Tibial nerve (tissue), 4 donors: ENCODE results near the gene USP17L17. TPM values are rescaled to one million over a fixed set of nuclear protein-coding genes. Genes with fewer than 3 reads are reported as not detected.
"Not testable (repeated sequence)": the region's sequence is repeated elsewhere in the genome, so short reads cannot be mapped to it uniquely, and the experiment has no call there.

ENCODE experiments used
- DNase-seq, 2 donors: peaks; one replicate each; pipeline ENCODE4 v3.0.0-alpha.2; 2019; ENCODE audit warnings: low spot score in 2 of 2
- H3K27ac ChIP-seq, 4 donors: fragments of 200-600 bp; sonication (generic) in 3 of 4; one replicate each; pipeline ENCODE4 v1.5.1; 2017 to 2019; ENCODE audit warnings: mild to moderate bottlenecking in 1 of 4
- H3K27me3 ChIP-seq, 2 donors: fragments of 200-600 bp; sonication (generic) in 1 of 2; one replicate each; pipeline versions ENCODE4 v1.5.1 to v1.6.0; 2017 to 2019
- H3K36me3 ChIP-seq, 3 donors: fragments of 200-600 bp; sonication (generic); one replicate each; pipeline ENCODE4 v1.5.1; 2018 to 2019
- H3K4me1 ChIP-seq, 4 donors: fragments of 200-600 bp; sonication (generic) in 3 of 4; one replicate each; pipeline ENCODE4 v1.5.1; 2017 to 2019
- H3K4me3 ChIP-seq, 4 donors: fragments of 200-600 bp; sonication (generic) in 3 of 4; one replicate each; pipeline ENCODE4 v1.5.1; 2017 to 2019; ENCODE audit warnings: mild to moderate bottlenecking in 1 of 4, moderate library complexity in 1 of 4
- H3K9me3 ChIP-seq, 4 donors: fragments of 200-600 bp; sonication (generic) in 3 of 4; one replicate each; pipeline ENCODE4 v1.5.1; 2017 to 2019
- WGBS, 2 donors: methylation state at CpG; one replicate each; pipeline ENCODE4 v1.1.5; 2018; 5-methylcytosine and 5-hydroxymethylcytosine counted together
- total RNA-seq, 4 donors: library from RNA; depleted of rRNA; stranded (reverse); fragments of >200 nt; gene quantifications; one replicate each; pipeline ENCODE4 v1.1.0, GENCODE V29; 2016

USP17L17 gene, protein sequence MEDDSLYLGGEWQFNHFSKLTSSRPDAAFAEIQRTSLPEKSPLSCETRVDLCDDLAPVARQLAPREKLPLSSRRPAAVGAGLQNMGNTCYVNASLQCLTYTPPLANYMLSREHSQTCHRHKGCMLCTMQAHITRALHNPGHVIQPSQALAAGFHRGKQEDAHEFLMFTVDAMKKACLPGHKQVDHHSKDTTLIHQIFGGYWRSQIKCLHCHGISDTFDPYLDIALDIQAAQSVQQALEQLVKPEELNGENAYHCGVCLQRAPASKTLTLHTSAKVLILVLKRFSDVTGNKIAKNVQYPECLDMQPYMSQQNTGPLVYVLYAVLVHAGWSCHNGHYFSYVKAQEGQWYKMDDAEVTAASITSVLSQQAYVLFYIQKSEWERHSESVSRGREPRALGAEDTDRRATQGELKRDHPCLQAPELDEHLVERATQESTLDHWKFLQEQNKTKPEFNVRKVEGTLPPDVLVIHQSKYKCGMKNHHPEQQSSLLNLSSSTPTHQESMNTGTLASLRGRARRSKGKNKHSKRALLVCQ
- total RNA-seq: not detected

DNA sequence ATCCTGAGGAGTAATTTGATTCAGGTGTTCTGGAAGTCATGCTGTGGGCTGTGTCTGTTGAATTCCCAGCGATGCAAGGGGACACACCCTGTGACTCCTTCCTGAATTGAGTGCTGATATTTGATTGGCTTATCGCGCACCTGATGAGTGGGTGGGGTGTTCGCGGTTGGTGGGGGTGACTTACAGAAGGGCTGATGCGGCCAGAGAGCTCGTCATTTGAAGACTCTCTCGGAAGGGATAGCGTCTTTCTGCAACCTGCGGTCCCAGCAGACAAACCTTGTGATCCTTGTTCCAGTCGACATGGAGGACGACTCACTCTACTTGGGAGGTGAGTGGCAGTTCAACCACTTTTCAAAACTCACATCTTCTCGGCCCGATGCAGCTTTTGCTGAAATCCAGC is at the start of gene USP17L17:
USP17L17 (plus strand) TSS at position 301 of the 400 bp plus-strand sequence; CDS start at position 301, 0 bp downstream.
- not testable (repeated sequence) for H3K4me1 ChIP-seq, H3K4me3 ChIP-seq, H3K36me3 ChIP-seq, H3K27me3 ChIP-seq, DNase-seq, H3K27ac ChIP-seq, H3K9me3 ChIP-seq
- WGBS, 2 donors: 90 to 93% methylated on average over 10 to 13 of the region's 14 CpGs

DNA sequence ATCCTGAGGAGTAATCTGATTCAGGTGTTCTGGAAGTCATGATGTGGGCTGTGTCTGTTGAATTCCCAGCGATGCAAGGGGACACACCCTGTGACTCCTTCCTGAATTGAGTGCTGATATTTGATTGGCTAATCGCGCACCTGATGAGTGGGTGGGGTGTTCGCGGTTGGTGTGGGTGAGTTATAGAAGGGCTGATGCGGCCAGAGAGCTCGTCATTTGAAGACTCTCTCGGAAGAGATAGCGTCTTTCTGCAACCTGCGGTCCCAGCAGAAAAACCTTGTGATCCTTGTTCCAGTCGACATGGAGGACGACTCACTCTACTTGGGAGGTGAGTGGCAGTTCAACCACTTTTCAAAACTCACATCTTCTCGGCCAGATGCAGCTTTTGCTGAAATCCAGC is 33.3 kb upstream of the USP17L17 start, which contains the start of gene USP17L10:
USP17L10 (plus strand) TSS at position 301 of the 400 bp plus-strand sequence; CDS start at position 301, 0 bp downstream.
- not testable (repeated sequence) for H3K27me3 ChIP-seq, H3K9me3 ChIP-seq, H3K4me3 ChIP-seq, H3K27ac ChIP-seq, DNase-seq, H3K4me1 ChIP-seq, H3K36me3 ChIP-seq
- WGBS, 2 donors: no CpG with 5 or more reads among the region's 13 CpGs

DNA sequence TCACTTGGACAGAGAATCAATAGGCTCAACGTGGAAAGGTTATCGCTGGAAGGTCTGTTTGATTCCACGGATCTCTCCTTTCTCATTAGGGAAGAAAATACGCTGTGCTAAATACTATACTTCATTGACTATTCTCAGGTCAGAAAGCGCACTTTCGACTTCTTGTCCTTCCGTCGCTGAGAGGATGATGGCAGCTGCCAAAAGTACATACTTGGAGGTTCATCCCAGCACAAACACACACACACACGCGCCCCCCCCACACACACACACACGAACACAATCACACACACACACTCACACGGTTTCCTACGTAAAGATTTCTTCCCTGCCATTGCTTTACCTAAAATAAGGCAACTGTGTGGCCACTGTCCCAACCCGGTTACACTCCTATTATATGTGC is 29.0 kb upstream of the USP17L17 start:
- H3K36me3 ChIP-seq, DNase-seq: not testable (repeated sequence)
- WGBS, 2 donors: 78 to 80% methylated on average over 9 to 12 of the region's 14 CpGs

DNA sequence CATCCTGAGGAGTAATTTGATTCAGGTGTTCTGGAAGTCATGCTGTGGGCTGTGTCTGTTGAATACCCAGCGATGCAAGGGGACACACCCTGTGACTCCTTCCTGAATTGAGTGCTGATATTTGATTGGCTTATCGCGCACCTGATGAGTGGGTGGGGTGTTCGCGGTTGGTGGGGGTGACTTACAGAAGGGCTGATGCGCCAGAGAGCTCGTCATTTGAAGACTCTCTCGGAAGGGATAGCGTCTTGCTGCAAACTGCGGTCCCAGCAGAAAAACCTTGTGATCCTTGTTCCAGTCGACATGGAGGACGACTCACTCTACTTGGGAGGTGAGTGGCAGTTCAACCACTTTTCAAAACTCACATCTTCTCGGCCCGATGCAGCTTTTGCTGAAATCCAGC is 28.6 kb upstream of the USP17L17 start, which contains the start of gene USP17L11:
USP17L11 (plus strand) TSS at position 301 of the 400 bp plus-strand sequence; CDS start at position 301, 0 bp downstream.
- H3K9me3 ChIP-seq, H3K4me1 ChIP-seq, H3K36me3 ChIP-seq, H3K27ac ChIP-seq, DNase-seq, H3K27me3 ChIP-seq, H3K4me3 ChIP-seq: not testable (repeated sequence)
- no CpG with 5 or more reads among the region's 14 CpGs for WGBS, 2 donors

More for the DNA sequence above, 29.0 kb upstream of the USP17L17 start:
- not testable (repeated sequence) for H3K27ac ChIP-seq, H3K27me3 ChIP-seq, H3K4me1 ChIP-seq, H3K4me3 ChIP-seq, H3K9me3 ChIP-seq

DNA sequence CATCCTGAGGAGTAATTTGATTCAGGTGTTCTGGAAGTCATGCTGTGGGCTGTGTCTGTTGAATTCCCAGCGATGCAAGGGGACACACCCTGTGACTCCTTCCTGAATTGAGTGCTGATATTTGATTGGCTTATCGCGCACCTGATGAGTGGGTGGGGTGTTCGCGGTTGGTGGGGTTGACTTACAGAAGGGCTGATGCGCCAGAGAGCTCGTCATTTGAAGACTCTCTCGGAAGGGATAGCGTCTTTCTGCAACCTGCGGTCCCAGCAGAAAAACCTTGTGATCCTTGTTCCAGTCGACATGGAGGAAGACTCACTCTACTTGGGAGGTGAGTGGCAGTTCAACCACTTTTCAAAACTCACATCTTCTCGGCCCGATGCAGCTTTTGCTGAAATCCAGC is 23.8 kb upstream of the USP17L17 start, which contains the start of gene USP17L12:
USP17L12 (plus strand) TSS at position 301 of the 400 bp plus-strand sequence; CDS start at position 301, 0 bp downstream.
- DNase-seq, H3K4me3 ChIP-seq: not testable (repeated sequence)
- WGBS, 2 donors: no CpG with 5 or more reads among the region's 13 CpGs

DNA sequence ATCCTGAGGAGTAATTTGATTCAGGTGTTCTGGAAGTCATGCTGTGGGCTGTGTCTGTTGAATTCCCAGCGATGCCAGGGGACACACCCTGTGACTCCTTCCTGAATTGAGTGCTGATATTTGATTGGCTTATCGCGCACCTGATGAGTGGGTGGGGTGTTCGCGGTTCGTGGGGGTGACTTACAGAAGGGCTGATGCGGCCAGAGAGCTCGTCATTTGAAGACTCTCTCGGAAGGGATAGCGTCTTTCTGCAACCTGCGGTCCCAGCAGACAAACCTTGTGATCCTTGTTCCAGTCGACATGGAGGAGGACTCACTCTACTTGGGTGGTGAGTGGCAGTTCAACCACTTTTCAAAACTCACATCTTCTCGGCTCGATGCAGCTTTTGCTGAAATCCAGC is 19.1 kb upstream of the USP17L17 start, which contains the start of gene USP17L13:
USP17L13 (plus strand) TSS at position 301 of the 400 bp plus-strand sequence; CDS start at position 301, 0 bp downstream.
- H3K4me1 ChIP-seq, H3K9me3 ChIP-seq, H3K4me3 ChIP-seq, H3K27ac ChIP-seq, H3K27me3 ChIP-seq, H3K36me3 ChIP-seq, DNase-seq: not testable (repeated sequence)
- no CpG with 5 or more reads among the region's 14 CpGs for WGBS, 2 donors

More for the DNA sequence above, 23.8 kb upstream of the USP17L17 start, which contains the start of gene USP17L12:
- not testable (repeated sequence) for H3K27ac ChIP-seq, H3K27me3 ChIP-seq, H3K36me3 ChIP-seq, H3K4me1 ChIP-seq, H3K9me3 ChIP-seq

DNA sequence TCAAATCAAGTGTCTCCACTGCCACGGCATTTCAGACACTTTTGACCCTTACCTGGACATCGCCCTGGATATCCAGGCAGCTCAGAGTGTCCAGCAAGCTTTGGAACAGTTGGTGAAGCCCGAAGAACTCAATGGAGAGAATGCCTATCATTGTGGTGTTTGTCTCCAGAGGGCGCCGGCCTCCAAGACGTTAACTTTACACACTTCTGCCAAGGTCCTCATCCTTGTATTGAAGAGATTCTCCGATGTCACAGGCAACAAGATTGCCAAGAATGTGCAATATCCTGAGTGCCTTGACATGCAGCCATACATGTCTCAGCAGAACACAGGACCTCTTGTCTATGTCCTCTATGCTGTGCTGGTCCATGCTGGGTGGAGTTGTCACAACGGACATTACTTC is 13.4 kb upstream of the USP17L17 start:
- DNase-seq, H3K4me1 ChIP-seq, H3K9me3 ChIP-seq, H3K27me3 ChIP-seq, H3K36me3 ChIP-seq, H3K27ac ChIP-seq, H3K4me3 ChIP-seq: not testable (repeated sequence)
- 84% methylated on average over 5 of the region's 8 CpGs; no CpG with 5 or more reads in 1 of the 2 donors for WGBS, 2 donors

DNA sequence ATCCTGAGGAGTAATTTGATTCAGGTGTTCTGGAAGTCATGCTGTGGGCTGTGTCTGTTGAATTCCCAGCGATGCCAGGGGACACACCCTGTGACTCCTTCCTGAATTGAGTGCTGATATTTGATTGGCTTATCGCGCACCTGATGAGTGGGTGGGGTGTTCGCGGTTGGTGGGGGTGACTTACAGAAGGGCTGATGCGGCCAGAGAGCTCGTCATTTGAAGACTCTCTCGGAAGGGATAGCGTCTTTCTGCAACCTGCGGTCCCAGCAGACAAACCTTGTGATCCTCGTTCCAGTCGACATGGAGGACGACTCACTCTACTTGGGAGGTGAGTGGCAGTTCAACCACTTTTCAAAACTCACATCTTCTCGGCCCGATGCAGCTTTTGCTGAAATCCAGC is 9.6 kb upstream of the USP17L17 start, which contains the start of gene USP17L15:
USP17L15 (plus strand) TSS at position 301 of the 400 bp plus-strand sequence; CDS start at position 301, 0 bp downstream.
- not testable (repeated sequence) for H3K27me3 ChIP-seq, H3K4me1 ChIP-seq, H3K4me3 ChIP-seq, H3K27ac ChIP-seq, DNase-seq, H3K36me3 ChIP-seq, H3K9me3 ChIP-seq
- no CpG with 5 or more reads among the region's 15 CpGs for WGBS, 2 donors

DNA sequence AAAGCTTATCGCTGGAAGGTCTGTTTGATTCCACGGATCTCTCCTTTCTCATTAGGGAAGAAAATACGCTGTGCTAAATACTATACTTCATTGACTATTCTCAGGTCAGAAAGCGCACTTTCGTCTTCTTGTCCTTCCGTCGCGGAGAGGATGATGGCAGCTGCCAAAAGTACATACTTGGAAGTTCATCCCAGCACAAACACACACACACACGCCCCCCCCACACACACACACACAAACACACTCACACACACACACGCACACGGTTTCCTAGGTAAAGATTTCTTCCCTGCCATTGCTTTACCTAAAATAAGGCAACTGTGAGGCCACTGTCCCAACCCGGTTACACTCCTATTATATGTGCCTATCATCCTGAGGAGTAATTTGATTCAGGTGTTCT is 5.2 kb upstream of the USP17L17 start:
- H3K36me3 ChIP-seq, H3K4me3 ChIP-seq: not testable (repeated sequence)

DNA sequence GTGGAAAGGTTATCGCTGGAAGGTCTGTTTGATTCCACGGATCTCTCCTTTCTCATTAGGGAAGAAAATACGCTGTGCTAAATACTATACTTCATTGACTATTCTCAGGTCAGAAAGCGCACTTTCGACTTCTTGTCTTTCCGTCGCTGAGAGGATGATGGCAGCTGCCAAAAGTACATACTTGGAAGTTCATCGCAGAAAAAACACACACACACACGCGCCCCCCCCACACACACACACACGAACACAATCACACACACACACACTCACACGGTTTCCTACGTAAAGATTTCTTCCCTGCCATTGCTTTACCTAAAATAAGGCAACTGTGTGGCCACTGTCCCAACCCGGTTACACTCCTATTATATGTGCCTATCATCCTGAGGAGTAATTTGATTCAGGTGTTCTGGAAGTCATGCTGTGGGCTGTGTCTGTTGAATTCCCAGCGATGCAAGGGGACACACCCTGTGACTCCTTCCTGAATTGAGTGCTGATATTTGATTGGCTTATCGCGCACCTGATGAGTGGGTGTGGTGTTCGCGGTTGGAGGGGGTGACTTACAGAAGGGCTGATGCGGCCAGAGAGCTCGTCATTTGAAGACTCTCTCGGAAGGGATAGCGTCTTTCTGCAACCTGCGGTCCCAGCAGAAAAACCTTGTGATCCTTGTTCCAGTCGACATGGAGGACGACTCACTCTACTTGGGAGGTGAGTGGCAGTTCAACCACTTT is 4.4 kb downstream of the USP17L17 start, which contains the start of gene USP17L18:
USP17L18 (plus strand) TSS at position 678 of the 728 bp plus-strand sequence; CDS start at position 678, 0 bp downstream.
- 90 to 92% methylated on average over 12 to 18 of the region's 26 CpGs for WGBS, 2 donors
- H3K4me1 ChIP-seq, H3K4me3 ChIP-seq: not testable (repeated sequence)

More for the DNA sequence above, 5.2 kb upstream of the USP17L17 start:
- not testable (repeated sequence) for H3K9me3 ChIP-seq, H3K27me3 ChIP-seq, H3K27ac ChIP-seq, H3K4me1 ChIP-seq
- no CpG with 5 or more reads among the region's 12 CpGs for WGBS, 2 donors
- DNase-seq: peak; percentile 3 to 16

DNA sequence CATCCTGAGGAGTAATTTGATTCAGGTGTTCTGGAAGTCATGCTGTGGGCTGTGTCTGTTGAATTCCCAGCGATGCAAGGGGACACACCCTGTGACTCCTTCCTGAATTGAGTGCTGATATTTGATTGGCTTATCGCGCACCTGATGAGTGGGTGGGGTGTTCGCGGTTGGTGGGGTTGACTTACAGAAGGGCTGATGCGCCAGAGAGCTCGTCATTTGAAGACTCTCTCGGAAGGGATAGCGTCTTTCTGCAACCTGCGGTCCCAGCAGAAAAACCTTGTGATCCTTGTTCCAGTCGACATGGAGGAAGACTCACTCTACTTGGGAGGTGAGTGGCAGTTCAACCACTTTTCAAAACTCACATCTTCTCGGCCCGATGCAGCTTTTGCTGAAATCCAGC is 9.4 kb downstream of the USP17L17 start, which contains the start of gene USP17L19:
USP17L19 (plus strand) TSS at position 301 of the 400 bp plus-strand sequence; CDS start at position 301, 0 bp downstream.
- not testable (repeated sequence) for H3K9me3 ChIP-seq, H3K4me3 ChIP-seq, H3K36me3 ChIP-seq, DNase-seq, H3K27ac ChIP-seq, H3K4me1 ChIP-seq, H3K27me3 ChIP-seq
- no CpG with 5 or more reads among the region's 13 CpGs for WGBS, 2 donors

More for the DNA sequence above, 4.4 kb downstream of the USP17L17 start, which contains the start of gene USP17L18:
- not testable (repeated sequence) for H3K36me3 ChIP-seq, H3K27me3 ChIP-seq, H3K27ac ChIP-seq, H3K9me3 ChIP-seq
- peak; percentile 4 to 42 for DNase-seq

DNA sequence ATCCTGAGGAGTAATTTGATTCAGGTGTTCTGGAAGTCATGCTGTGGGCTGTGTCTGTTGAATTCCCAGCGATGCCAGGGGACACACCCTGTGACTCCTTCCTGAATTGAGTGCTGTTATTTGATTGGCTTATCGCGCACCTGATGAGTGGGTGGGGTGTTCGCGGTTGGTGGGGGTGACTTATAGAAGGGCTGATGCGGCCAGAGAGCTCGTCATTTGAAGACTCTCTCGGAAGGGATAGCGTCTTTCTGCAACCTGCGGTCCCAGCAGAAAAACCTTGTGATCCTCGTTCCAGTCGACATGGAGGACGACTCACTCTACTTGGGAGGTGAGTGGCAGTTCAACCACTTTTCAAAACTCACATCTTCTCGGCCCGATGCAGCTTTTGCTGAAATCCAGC is 14.1 kb downstream of the USP17L17 start, which contains the start of gene USP17L20:
USP17L20 (plus strand) TSS at position 301 of the 400 bp plus-strand sequence; CDS start at position 301, 0 bp downstream.
- no CpG with 5 or more reads among the region's 15 CpGs for WGBS, 2 donors
- H3K27me3 ChIP-seq, H3K9me3 ChIP-seq, DNase-seq, H3K4me3 ChIP-seq, H3K36me3 ChIP-seq, H3K27ac ChIP-seq, H3K4me1 ChIP-seq: not testable (repeated sequence)
